ENCODE measurements around the gene S100A10. TPM values are rescaled to one million over a fixed set of nuclear protein-coding genes. Genes with fewer than 3 reads are reported as not detected.

S100A10 gene
- total RNA-seq, 1 donor from 2014 or later = 186 TPM

GRCh38 chr1:152029144-152029928 is 35.7 kb upstream of the S100A10 start:
- H3K9me3 ChIP-seq (replicated peaks) = no peaks in the 10 kb centered on the region
- no peak overlapping the region for H3K4me3 ChIP-seq
- peaks cover 34% of the 10 kb centered on the region for H3K36me3 ChIP-seq
- H3K27ac ChIP-seq (replicated peaks) = no peak overlapping the region
- intact Hi-C loops (cut with micrococcal nuclease) = no loop called here
- no peak for DNase-seq
- no peak for TF ChIP-seq CTCF (IDR thresholded peaks at IDR 0.05; ENCODE audit: borderline replicate concordance)
- H3K27me3 ChIP-seq (ENCODE audit: low read depth) = no peaks in the 10 kb centered on the region
- H3K4me1 ChIP-seq = peaks cover 14% of the 10 kb centered on the region

GRCh38 chr1:152026895-152027294 is 33.2 kb upstream of the S100A10 start:
- Histone ChIP-seq H3K27ac (replicated peaks) (no peak overlapping the region), H3K4me1 (no peaks in the 10 kb centered on the region), H3K9me3 (replicated peaks) (no peaks in the 10 kb centered on the region), H3K4me3 (no peak overlapping the region), H3K27me3 (ENCODE audit: low read depth) (no peaks in the 10 kb centered on the region), H3K36me3 (peaks cover 15% of the 10 kb centered on the region)
- no peak for TF ChIP-seq CTCF (IDR thresholded peaks at IDR 0.05; ENCODE audit: borderline replicate concordance)
- intact Hi-C loops (cut with micrococcal nuclease) = no loop called here
- no peak for DNase-seq

DNA sequence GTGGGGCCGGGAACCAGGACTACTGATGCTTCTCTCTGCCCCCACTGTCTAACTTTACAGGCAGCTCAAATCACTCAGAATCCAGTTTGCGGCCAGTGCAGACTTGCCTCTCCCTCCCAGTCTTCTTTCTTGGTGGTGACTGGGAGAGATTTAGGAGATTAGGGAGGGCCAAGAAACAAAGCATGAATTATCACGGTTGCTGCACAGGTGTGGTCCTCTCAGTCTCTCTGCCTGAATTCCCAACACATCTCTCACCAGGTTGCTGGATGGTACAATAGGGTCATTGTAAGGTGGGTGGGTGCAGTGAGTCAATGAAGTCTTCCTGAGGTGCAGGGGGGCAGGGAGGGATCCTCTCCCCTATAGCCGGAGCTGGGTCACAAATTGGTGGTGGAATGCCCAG is 30.6 kb upstream of the S100A10 start:
- Histone ChIP-seq H3K27ac (replicated peaks) (no peak overlapping the region), H3K36me3 (no peaks in the 10 kb centered on the region), H3K4me1 (no peaks in the 10 kb centered on the region), H3K4me3 (no peak overlapping the region), H3K27me3 (ENCODE audit: low read depth) (no peaks in the 10 kb centered on the region), H3K9me3 (replicated peaks) (no peaks in the 10 kb centered on the region)
- TF ChIP-seq CTCF (IDR thresholded peaks at IDR 0.05; ENCODE audit: borderline replicate concordance) = no peak
- DNase-seq = no peak
- intact Hi-C loops (cut with micrococcal nuclease) = no loop called here

DNA sequence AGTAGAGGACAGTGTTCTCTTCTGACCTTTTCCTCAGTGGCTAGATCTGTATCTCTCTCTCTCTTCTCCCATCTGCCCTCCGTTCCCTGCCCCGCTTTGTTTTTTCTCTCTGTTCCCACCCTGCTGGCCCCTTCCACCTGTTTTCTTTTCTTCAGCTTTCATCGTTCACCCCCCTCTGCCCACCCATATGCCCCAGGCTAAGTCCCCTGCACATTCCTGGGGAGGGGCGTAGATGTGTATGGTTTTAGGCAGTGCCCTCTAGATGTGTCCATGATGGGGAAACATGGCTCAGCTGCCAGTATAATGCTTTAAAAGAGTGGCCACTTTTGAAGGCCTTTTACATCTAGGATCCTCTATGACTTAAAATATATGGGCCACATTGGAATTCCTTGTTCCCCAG is 29.6 kb upstream of the S100A10 start:
- no peaks in the 10 kb centered on the region for H3K4me1 ChIP-seq
- TF ChIP-seq CTCF (IDR thresholded peaks at IDR 0.05; ENCODE audit: borderline replicate concordance) = no peak
- no peaks in the 10 kb centered on the region for H3K27me3 ChIP-seq (ENCODE audit: low read depth)
- no peak overlapping the region for H3K4me3 ChIP-seq
- H3K36me3 ChIP-seq = no peaks in the 10 kb centered on the region
- no peak for DNase-seq
- no peak overlapping the region for H3K27ac ChIP-seq (replicated peaks)
- no peaks in the 10 kb centered on the region for H3K9me3 ChIP-seq (replicated peaks)
- intact Hi-C loops (cut with micrococcal nuclease) = no loop called here

DNA sequence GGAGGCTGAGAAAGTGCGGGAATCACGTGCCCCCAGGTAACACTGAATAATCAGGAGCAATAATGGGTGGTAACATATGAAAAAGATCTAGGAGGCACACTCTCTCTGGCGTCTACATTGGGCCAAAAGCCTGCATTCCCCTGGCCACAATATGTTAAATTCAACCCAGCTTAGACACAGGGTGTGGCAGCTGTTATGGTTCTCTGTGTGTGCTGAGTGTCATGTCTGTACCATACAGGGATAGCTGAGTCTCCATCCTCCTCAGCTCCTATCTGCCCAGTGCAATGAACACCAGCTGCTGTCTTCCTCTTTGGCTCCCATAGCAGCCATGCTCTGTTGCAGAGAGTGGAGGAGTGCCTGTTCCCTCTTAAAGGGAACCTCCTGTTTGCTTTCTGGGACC is 28.8 kb upstream of the S100A10 start:
- no peaks in the 10 kb centered on the region for H3K9me3 ChIP-seq (replicated peaks)
- DNase-seq = no peak
- no peaks in the 10 kb centered on the region for H3K27me3 ChIP-seq (ENCODE audit: low read depth)
- H3K27ac ChIP-seq (replicated peaks) = no peak overlapping the region
- no peak overlapping the region for H3K4me3 ChIP-seq
- no peaks in the 10 kb centered on the region for H3K4me1 ChIP-seq
- TF ChIP-seq CTCF (IDR thresholded peaks at IDR 0.05; ENCODE audit: borderline replicate concordance) = no peak
- H3K36me3 ChIP-seq = no peaks in the 10 kb centered on the region
- intact Hi-C loops (cut with micrococcal nuclease) = no loop called here
